Esophagus squamous epithelium (tissue), 5 donors: Measurements from ENCODE around the gene FNDC11. TPM values are rescaled to one million over a fixed set of nuclear protein-coding genes. Genes with fewer than 3 reads are reported as not detected.
"Not testable (repeated sequence)": the region's sequence is repeated elsewhere in the genome, so short reads cannot be mapped to it uniquely, and the experiment has no call there.

Experiments used
- DNase-seq: peaks from one replicate; lab custom pipeline; 2025; lab: John Stamatoyannopoulos, UW
- H3K27ac ChIP-seq, 4 donors: fragments of 200-600 bp; sonication (generic); one replicate each; pipeline ENCODE4 v1.5.1; 2016 to 2019; ENCODE audit warnings: mild to moderate bottlenecking in 1 of 4
- H3K27me3 ChIP-seq, 4 donors: fragments of 200-600 bp; sonication (generic); 1 replicate in 3 of 4; 2 replicates in 1 of 4; pipeline versions ENCODE4 v1.5.1 to v1.6.0; 2017 to 2021; ENCODE audit warnings: antibody characterized with exemption in 1 of 4
- H3K36me3 ChIP-seq, 3 donors: fragments of 200-600 bp; sonication (generic); one replicate each; pipeline ENCODE4 v1.5.1; 2016 to 2019
- H3K4me1 ChIP-seq, 3 donors: fragments of 200-600 bp; sonication (generic); one replicate each; pipeline ENCODE4 v1.5.1; 2017 to 2019
- H3K4me3 ChIP-seq, 4 donors: fragments of 200-600 bp; sonication (generic); 1 replicate in 3 of 4; 2 replicates in 1 of 4; pipeline ENCODE4 v1.5.1; 2016 to 2019; ENCODE audit warnings: mild to moderate bottlenecking in 2 of 4, moderate library complexity in 1 of 4
- H3K9me3 ChIP-seq, 3 donors: fragments of 200-600 bp; sonication (generic); one replicate each; pipeline ENCODE4 v1.5.1; 2016 to 2019
- CTCF ChIP-seq, 6 experiments: fragments of 450-650 bp in 4 of 6; fragments of 200-600 bp in 2 of 6; sonication (generic) in 2 of 6; IDR thresholded peaks; one replicate each; pipeline ENCODE4 v1.5.1; 2016 to 2019; ENCODE audit warnings: antibody characterized with exemption in 6 of 6, mild to moderate bottlenecking in 4 of 6, moderate library complexity in 4 of 6
- POLR2A ChIP-seq, 4 donors: fragments of 450-650 bp; IDR thresholded peaks; one replicate each; pipeline ENCODE4 v1.6.1; 2017; ENCODE audit warnings: antibody characterized with exemption in 4 of 4, mild to moderate bottlenecking in 4 of 4, moderate library complexity in 3 of 4
- WGBS, 2 donors: methylation state at CpG; one replicate each; pipeline ENCODE4 v1.1.5; 2018; 5-methylcytosine and 5-hydroxymethylcytosine counted together
- intact Hi-C: fragments of 100-400 bp; cut with DNase I; formaldehyde crosslinking; loops from one replicate; pipeline ENCODE4 v1.15.0; 2022
- total RNA-seq, 4 donors: library from RNA; depleted of rRNA; stranded (reverse); fragments of >200 nt; gene quantifications; one replicate each; pipeline ENCODE4 v1.1.0, GENCODE V29; 2016
- donor health status: DM: yes; HTN: yes; CAD: no.

The FNDC11 gene
- total RNA-seq, 4 donors from 2014 or later, result under 0.01 TPM; not detected in 3

GRCh38 chr20:63508072-63508768 is 45.7 kb upstream of the FNDC11 start:
- H3K36me3 ChIP-seq, result no peaks in the 10 kb centered on the region
- H3K27ac ChIP-seq, result no peak overlapping the region
- peaks cover 0 to 15% (median 0%) of the 10 kb centered on the region in 3 donors for H3K9me3 ChIP-seq
- H3K4me3 ChIP-seq, result no peak overlapping the region
- intact Hi-C loops, result no loop called here
- no peak for DNase-seq
- WGBS, 2 donors, result 80 to 82% methylated on average over 30 to 33 of the region's 33 CpGs
- H3K4me1 ChIP-seq, result no peaks in the 10 kb centered on the region
- TF ChIP-seq POLR2A (IDR thresholded peaks at IDR 0.05) (no peak), CTCF (IDR thresholded peaks at IDR 0.05) (no peak)
- H3K27me3 ChIP-seq, result peaks cover 0 to 94% (median 0%) of the 10 kb centered on the region in 4 donors

- Histone ChIP-seq H3K9me3 (peaks cover 0 to 15% (median 0%) of the 10 kb centered on the region in 3 donors), H3K27ac (no peak overlapping the region), H3K4me1 (no peaks in the 10 kb centered on the region), H3K36me3 (no peaks in the 10 kb centered on the region), H3K4me3 (no peak overlapping the region), H3K27me3 (peaks cover 0 to 94% (median 0%) of the 10 kb centered on the region in 4 donors)
- no peak for DNase-seq
- no peak for TF ChIP-seq CTCF (IDR thresholded peaks at IDR 0.05)
- TF ChIP-seq POLR2A (IDR thresholded peaks at IDR 0.05), result no peak
- intact Hi-C loops, result no loop called here
- WGBS, 2 donors, result 70 to 80% methylated on average over 9 of the region's 9 CpGs
Observed at GRCh38 chr20:63509088-63509564, 44.8 kb upstream of the FNDC11 start.

- H3K27me3 ChIP-seq, result peaks cover 0 to 54% (median 0%) of the 10 kb centered on the region in 4 donors
- peaks cover 0 to 2% (median 0%) of the 10 kb centered on the region in 3 donors for H3K4me1 ChIP-seq
- H3K9me3 ChIP-seq, result no peaks in the 10 kb centered on the region
- no peak overlapping the region for H3K27ac ChIP-seq
- TF ChIP-seq POLR2A (IDR thresholded peaks at IDR 0.05) (no peak), CTCF (IDR thresholded peaks at IDR 0.05) (no peak)
- intact Hi-C loops, result no loop called here
- no peak overlapping the region for H3K4me3 ChIP-seq
- peaks cover 0 to 10% (median 0%) of the 10 kb centered on the region in 3 donors for H3K36me3 ChIP-seq
- WGBS, 2 donors, result 67 to 83% methylated on average over 3 of the region's 3 CpGs
- no peak for DNase-seq
Observed at GRCh38 chr20:63513207-63513606, 40.8 kb upstream of the FNDC11 start.

GRCh38 chr20:63514520-63514919 is 39.4 kb upstream of the FNDC11 start:
- DNase-seq, H3K4me3 ChIP-seq, H3K9me3 ChIP-seq, intact Hi-C loops, H3K27ac ChIP-seq: not testable (repeated sequence)
- Histone ChIP-seq H3K27me3 (peaks cover 0 to 43% (median 0%) of the 10 kb centered on the region in 4 donors), H3K4me1 (peaks cover 4 to 15% (median 7%) of the 10 kb centered on the region in 3 donors), H3K36me3 (peaks cover 0 to 16% (median 0%) of the 10 kb centered on the region in 3 donors)
- 42 to 63% methylated on average over 6 to 8 of the region's 10 CpGs for WGBS, 2 donors

- Histone ChIP-seq H3K4me1 (peaks cover 18 to 38% (median 25%) of the 10 kb centered on the region in 3 donors), H3K27ac (no peak overlapping the region), H3K9me3 (no peaks in the 10 kb centered on the region), H3K36me3 (peaks cover 0 to 30% (median 0%) of the 10 kb centered on the region in 3 donors), H3K27me3 (peaks cover 0 to 13% (median 0%) of the 10 kb centered on the region in 4 donors), H3K4me3 (no peak overlapping the region)
- 86 to 89% methylated on average over 9 to 16 of the region's 32 CpGs for WGBS, 2 donors
- intact Hi-C loops, result no loop called here
- no peak for TF ChIP-seq CTCF (IDR thresholded peaks at IDR 0.05)
- TF ChIP-seq POLR2A (IDR thresholded peaks at IDR 0.05), result no peak
- no peak for DNase-seq
Observed at GRCh38 chr20:63517376-63518309, 36.3 kb upstream of the FNDC11 start.
